HG03469 (cell line): ENCODE data around the gene MRPS6.

Experiments used
- ATAC-seq: cut with Tn5 transposase; IDR thresholded peaks from one replicate; pipeline ENCODE4 v1.9.1; 2021; ENCODE audit warnings: mild to moderate bottlenecking, moderate library complexity, moderate number of reproducible peaks; ENCODE audit not compliant: unreplicated experiment

The MRPS6 gene

GRCh38 chr21:34177919-34178567 lies 104.7 kb downstream of the MRPS6 start:
- ATAC-seq, result no peak

- no peak for ATAC-seq
Observed at GRCh38 chr21:34179204-34179935, 106.0 kb downstream of the MRPS6 start.

GRCh38 chr21:34180407-34180806 lies 107.0 kb downstream of the MRPS6 start:
- ATAC-seq, result no peak

- ATAC-seq, result no peak
Observed at GRCh38 chr21:34180826-34181359, 107.5 kb downstream of the MRPS6 start.

- no peak for ATAC-seq
Observed at GRCh38 chr21:34181431-34182039, 108.2 kb downstream of the MRPS6 start.

- no peak for ATAC-seq
Observed at GRCh38 chr21:34182436-34182835, 109.1 kb downstream of the MRPS6 start.

GRCh38 chr21:34183331-34183928 lies 110.1 kb downstream of the MRPS6 start:
- ATAC-seq, result no peak

- ATAC-seq, result no peak
Observed at GRCh38 chr21:34184232-34184631, 110.9 kb downstream of the MRPS6 start.

- ATAC-seq, result no peak
Observed at GRCh38 chr21:34185026-34185750, 111.8 kb downstream of the MRPS6 start.

GRCh38 chr21:34186109-34186719 lies 112.8 kb downstream of the MRPS6 start:
- ATAC-seq, result no peak

GRCh38 chr21:34187935-34188334 lies 114.6 kb downstream of the MRPS6 start:
- ATAC-seq, result no peak

- ATAC-seq, result no peak
Observed at GRCh38 chr21:34189506-34189905, 116.1 kb downstream of the MRPS6 start.

- ATAC-seq, result no peak
Observed at GRCh38 chr21:34190576-34191321, 117.4 kb downstream of the MRPS6 start.

- no peak for ATAC-seq
Observed at GRCh38 chr21:34191876-34192275, 118.5 kb downstream of the MRPS6 start.
